ENCODE results near the gene PDZD2.

The PDZD2 gene

DNA sequence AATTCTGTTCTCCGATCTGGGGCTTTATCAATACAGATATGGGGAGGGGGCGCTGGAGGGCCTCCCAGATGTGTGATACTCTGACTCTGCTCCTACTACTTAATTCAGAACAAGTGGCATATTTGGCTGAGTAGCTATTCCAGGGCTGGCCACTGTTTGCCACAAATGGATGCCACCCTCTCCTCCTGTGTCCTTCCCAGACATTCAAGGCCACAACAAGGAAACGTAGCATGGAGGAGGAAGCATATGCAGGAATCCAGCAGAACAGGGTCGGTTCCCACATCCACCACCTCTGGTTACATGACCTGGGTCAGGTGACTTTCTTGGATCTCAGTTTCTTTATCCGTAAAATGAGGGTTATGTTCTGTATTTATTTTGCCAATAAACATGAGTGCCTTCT, 404.2 kb downstream of the PDZD2 start:
- Histone ChIP-seq H3K4me1 (ENCODE audit: control insufficient read depth in 1 of 2, insufficient read depth in 1 of 2, low read depth in 1 of 2, low read length in 1 of 2) (no peaks in the 10 kb centered on the region), H3K4me3 (ENCODE audit: low read depth in 1 of 2, low read length in 1 of 2) (no peak overlapping the region), H3K9me3 (no peaks in the 10 kb centered on the region), H3K27ac (no peak overlapping the region), H3K27me3 (no peaks in the 10 kb centered on the region), H3K36me3 (no peaks in the 10 kb centered on the region)
- TF ChIP-seq, protein P1, sequence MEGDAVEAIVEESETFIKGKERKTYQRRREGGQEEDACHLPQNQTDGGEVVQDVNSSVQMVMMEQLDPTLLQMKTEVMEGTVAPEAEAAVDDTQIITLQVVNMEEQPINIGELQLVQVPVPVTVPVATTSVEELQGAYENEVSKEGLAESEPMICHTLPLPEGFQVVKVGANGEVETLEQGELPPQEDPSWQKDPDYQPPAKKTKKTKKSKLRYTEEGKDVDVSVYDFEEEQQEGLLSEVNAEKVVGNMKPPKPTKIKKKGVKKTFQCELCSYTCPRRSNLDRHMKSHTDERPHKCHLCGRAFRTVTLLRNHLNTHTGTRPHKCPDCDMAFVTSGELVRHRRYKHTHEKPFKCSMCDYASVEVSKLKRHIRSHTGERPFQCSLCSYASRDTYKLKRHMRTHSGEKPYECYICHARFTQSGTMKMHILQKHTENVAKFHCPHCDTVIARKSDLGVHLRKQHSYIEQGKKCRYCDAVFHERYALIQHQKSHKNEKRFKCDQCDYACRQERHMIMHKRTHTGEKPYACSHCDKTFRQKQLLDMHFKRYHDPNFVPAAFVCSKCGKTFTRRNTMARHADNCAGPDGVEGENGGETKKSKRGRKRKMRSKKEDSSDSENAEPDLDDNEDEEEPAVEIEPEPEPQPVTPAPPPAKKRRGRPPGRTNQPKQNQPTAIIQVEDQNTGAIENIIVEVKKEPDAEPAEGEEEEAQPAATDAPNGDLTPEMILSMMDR (IDR thresholded peaks at IDR 0.05): no peak

DNA sequence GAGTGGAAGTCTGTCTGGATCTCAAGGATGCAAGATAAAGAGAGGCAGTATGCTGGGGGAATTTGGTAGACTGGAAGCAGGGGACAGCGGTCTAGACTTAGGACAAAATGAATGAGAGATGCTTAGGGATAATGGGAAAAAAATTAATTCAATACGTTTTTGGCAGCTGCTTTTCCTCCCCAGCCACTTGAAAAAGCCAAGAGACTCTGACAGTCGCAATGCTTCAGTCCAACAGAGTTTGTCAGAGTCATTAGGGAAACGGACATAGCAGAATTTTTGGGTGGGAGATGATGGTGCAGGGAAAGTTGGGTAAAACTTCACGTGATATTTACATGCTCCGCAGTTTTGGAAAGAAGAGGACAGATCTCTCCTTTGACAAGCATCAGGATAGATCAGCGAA, 405.5 kb downstream of the PDZD2 start:
- H3K4me1 ChIP-seq (ENCODE audit: control insufficient read depth in 1 of 2, insufficient read depth in 1 of 2, low read depth in 1 of 2, low read length in 1 of 2): no peaks in the 10 kb centered on the region
- no peaks in the 10 kb centered on the region for H3K36me3 ChIP-seq
- H3K27me3 ChIP-seq: no peaks in the 10 kb centered on the region
- H3K4me3 ChIP-seq (ENCODE audit: low read depth in 1 of 2, low read length in 1 of 2): no peak overlapping the region
- no peaks in the 10 kb centered on the region for H3K9me3 ChIP-seq
- TF ChIP-seq, protein P1 (IDR thresholded peaks at IDR 0.05): no peak
- H3K27ac ChIP-seq: no peak overlapping the region

DNA sequence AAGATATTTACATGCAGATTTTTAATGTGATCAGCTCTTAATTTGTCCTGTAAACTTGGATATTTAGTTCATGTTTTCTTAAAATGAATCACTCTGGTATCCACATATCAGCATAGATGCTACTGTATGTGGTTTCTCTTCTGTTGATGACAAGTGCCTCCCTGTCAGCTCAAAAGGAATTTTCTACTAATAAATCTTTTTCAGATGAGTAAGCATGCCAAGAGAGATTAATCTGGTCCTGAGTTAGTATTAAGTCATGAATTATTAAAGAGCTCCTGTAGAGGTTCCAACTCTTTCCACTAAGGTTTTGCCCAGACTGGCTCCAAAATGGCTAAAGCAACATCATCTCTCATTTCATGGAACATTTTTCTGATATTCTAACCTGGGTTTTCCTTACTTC, 406.0 kb downstream of the PDZD2 start:
- TF ChIP-seq, protein P1 (IDR thresholded peaks at IDR 0.05): no peak
- Histone ChIP-seq H3K4me1 (ENCODE audit: control insufficient read depth in 1 of 2, insufficient read depth in 1 of 2, low read depth in 1 of 2, low read length in 1 of 2) (no peaks in the 10 kb centered on the region), H3K9me3 (no peaks in the 10 kb centered on the region), H3K27ac (no peak overlapping the region), H3K27me3 (no peaks in the 10 kb centered on the region), H3K36me3 (no peaks in the 10 kb centered on the region), H3K4me3 (ENCODE audit: low read depth in 1 of 2, low read length in 1 of 2) (no peak overlapping the region)

DNA sequence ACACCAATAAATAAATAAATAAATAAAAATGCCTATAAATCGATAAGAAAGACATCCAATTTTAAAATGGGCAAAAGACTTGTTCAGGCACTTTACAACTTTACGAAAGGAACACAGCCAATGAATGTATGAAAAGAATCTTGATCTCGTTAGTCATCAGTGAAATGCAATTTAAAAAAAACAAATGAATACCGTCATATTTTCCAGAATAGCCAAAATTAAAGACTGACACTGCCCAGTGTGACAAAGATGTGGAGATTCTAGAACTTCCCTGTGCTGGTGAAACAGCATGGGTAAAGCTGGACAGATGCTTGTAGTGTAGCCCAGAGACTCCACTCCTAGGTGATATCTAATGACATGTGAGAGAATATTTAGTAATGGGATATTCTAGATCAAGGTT, 408.1 kb downstream of the PDZD2 start:
- Histone ChIP-seq H3K27ac (no peak overlapping the region), H3K27me3 (no peaks in the 10 kb centered on the region), H3K9me3 (no peaks in the 10 kb centered on the region), H3K4me1 (ENCODE audit: control insufficient read depth in 1 of 2, insufficient read depth in 1 of 2, low read depth in 1 of 2, low read length in 1 of 2) (no peaks in the 10 kb centered on the region), H3K36me3 (no peaks in the 10 kb centered on the region), H3K4me3 (ENCODE audit: low read depth in 1 of 2, low read length in 1 of 2) (no peak overlapping the region)
- TF ChIP-seq, protein P1 (IDR thresholded peaks at IDR 0.05): no peak

DNA sequence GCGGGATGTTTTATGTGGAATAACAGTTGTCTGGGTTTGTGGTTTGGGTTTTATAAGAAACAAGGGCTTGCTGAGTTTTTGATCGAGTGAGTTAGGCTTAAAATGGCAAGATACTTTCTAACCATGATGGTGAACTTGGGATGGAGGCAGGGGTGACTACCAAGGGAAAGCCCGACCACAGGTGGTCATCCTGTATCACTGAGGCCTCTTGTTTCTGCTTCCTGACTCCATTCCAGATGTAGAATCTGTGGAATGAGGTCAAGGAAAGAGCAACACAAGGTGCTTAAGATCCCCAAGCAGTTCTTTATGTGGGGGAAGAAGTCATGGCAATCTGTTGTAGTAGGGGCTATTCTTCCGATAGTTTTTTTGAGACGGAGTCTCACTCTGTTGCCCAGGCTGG, 412.9 kb downstream of the PDZD2 start:
- H3K36me3 ChIP-seq: no peaks in the 10 kb centered on the region
- H3K9me3 ChIP-seq: no peaks in the 10 kb centered on the region
- H3K27me3 ChIP-seq: no peaks in the 10 kb centered on the region
- H3K4me3 ChIP-seq (ENCODE audit: low read depth in 1 of 2, low read length in 1 of 2): no peak overlapping the region
- H3K27ac ChIP-seq: no peak overlapping the region
- H3K4me1 ChIP-seq (ENCODE audit: control insufficient read depth in 1 of 2, insufficient read depth in 1 of 2, low read depth in 1 of 2, low read length in 1 of 2): no peaks in the 10 kb centered on the region
- TF ChIP-seq, protein P1 (IDR thresholded peaks at IDR 0.05): no peak

Data from neutrophil (primary cell).